LNCAP (cell line): ENCODE measurements around the gene MYO7B.

Source experiments
- TF ChIP-seq, protein P1 (sequence below): fragments of 450-650 bp; IDR thresholded peaks from 2 replicates; pipeline ENCODE4 v1.5.1; 2017; ENCODE audit warnings: mild to moderate bottlenecking

MYO7B gene

GRCh38 chr2:127620866-127621265, 85.4 kb downstream of the MYO7B start:
- TF ChIP-seq, protein P1, sequence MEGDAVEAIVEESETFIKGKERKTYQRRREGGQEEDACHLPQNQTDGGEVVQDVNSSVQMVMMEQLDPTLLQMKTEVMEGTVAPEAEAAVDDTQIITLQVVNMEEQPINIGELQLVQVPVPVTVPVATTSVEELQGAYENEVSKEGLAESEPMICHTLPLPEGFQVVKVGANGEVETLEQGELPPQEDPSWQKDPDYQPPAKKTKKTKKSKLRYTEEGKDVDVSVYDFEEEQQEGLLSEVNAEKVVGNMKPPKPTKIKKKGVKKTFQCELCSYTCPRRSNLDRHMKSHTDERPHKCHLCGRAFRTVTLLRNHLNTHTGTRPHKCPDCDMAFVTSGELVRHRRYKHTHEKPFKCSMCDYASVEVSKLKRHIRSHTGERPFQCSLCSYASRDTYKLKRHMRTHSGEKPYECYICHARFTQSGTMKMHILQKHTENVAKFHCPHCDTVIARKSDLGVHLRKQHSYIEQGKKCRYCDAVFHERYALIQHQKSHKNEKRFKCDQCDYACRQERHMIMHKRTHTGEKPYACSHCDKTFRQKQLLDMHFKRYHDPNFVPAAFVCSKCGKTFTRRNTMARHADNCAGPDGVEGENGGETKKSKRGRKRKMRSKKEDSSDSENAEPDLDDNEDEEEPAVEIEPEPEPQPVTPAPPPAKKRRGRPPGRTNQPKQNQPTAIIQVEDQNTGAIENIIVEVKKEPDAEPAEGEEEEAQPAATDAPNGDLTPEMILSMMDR, result no peak

GRCh38 chr2:127621981-127622431, 86.5 kb downstream of the MYO7B start:
- TF ChIP-seq, protein P1, result no peak

- TF ChIP-seq, protein P1, result no peak
Measured at GRCh38 chr2:127622561-127623387, 87.3 kb downstream of the MYO7B start.

DNA sequence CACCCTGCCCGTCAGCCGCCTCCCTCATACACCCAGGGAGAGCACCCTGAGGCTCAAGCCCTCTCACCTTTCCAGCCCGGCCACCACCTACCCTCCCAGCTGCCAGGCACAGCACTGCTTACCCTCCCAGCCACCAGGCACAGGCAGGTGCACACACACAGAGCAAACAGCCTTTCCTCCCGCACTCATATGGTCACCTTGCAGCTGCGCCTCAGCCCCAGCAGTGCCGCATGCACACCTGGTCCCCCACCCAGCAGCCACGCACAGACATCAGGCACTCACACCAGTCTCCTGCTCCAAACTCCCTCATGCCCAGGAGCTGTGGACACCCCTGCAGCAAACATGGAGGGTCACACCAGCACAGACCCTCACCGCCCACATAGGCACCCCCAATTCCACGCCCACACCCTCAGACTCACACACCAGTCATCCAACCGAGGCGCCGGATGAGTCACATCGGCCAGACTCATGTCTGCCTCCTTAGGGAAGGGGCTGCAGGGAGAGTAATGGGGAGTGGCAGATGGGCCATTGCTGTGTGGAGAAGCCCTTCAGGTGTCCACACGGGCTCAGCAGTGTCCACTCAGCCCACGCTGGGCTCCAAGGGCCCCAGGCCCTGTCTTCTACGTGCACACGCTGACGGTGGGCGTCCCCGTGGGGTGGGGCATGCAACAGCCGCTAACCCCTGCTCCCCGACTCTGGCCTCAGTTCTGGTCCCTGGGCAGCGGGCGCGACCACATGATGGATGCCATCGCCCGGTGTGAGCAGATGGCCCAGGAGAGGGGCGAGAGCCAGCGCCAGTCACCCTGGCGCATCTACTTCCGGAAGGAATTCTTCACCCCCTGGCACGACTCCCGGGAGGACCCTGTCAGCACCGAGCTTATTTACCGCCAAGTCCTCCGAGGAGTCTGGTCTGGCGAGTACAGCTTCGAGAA, 88.2 kb downstream of the MYO7B start:
- TF ChIP-seq, protein P1, result no peak

- TF ChIP-seq, protein P1, result no peak
Measured at GRCh38 chr2:127624320-127624755, 88.9 kb downstream of the MYO7B start.

- TF ChIP-seq, protein P1, result no peak
Measured at GRCh38 chr2:127624756-127625571, 89.5 kb downstream of the MYO7B start.

DNA sequence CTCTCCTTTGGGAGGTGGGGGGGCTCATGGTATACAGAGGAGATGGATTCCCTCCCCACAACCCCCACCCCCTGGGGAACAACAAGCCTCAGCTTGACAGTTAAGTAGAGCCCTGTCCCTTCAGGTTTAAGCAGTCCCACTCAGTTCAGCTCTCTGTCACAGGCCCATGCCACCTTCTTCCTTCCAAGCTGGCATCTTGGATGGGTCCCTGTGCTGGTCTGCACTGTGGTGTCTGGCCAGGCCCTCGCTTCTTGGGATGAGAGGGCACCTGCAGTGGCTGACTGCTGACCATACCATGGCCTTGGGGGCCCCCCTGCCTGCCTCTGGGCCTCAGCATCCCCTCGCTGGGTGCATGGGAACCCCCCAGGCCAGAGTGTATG, 90.1 kb downstream of the MYO7B start:
- TF ChIP-seq, protein P1, result no peak
